C4-2B (cell line): ENCODE results near the gene PLEKHG4.
A peak's percentile ranks its signal among the peaks of the same experiment; 100 is the strongest.

Source experiments
- H3K27ac ChIP-seq: fragments of 450-650 bp; 2 replicates; pipeline ENCODE4 v1.5.1; 2017
- CTCF ChIP-seq: fragments of 450-650 bp; conservative IDR thresholded peaks from 2 replicates; pipeline ENCODE4 v1.5.1; 2017; ENCODE audit warnings: mild to moderate bottlenecking
- ZFX ChIP-seq: fragments of 450-650 bp; IDR thresholded peaks from 2 replicates; pipeline ENCODE4 v1.6.1; 2017

Gene PLEKHG4

GRCh38 chr16:67278773-67279295, 498 bp upstream of the PLEKHG4 start:
- H3K27ac ChIP-seq = peak overlapping the region; percentile 96
- TF ChIP-seq ZFX (peak; percentile 91; the same call in 1 of the 2 replicates), CTCF (no peak)

GRCh38 chr16:67280090-67281015, 1.0 kb downstream of the PLEKHG4 start:
- H3K27ac ChIP-seq = peak overlapping the region; percentile 96
- TF ChIP-seq ZFX (no peak), CTCF (no peak)

GRCh38 chr16:67281536-67282446, 2.5 kb downstream of the PLEKHG4 start:
- no peak for TF ChIP-seq ZFX
- TF ChIP-seq CTCF = no peak
- H3K27ac ChIP-seq = no peak overlapping the region

GRCh38 chr16:67282447-67282805, 3.1 kb downstream of the PLEKHG4 start:
- TF ChIP-seq ZFX (no peak), CTCF (no peak)
- no peak overlapping the region for H3K27ac ChIP-seq

- TF ChIP-seq ZFX (no peak), CTCF (no peak)
- H3K27ac ChIP-seq = peak overlapping the region; percentile 40; the same call in 1 of the 2 replicates
These were observed 3.9 kb downstream of the PLEKHG4 start for GRCh38 chr16:67283039-67283825.

GRCh38 chr16:67283826-67284555, 4.7 kb downstream of the PLEKHG4 start:
- peak overlapping the region; percentile 40; the same call in 1 of the 2 replicates for H3K27ac ChIP-seq
- no peak for TF ChIP-seq CTCF
- TF ChIP-seq ZFX = no peak
